Measurements from ENCODE around the gene CDC27.

DNA sequence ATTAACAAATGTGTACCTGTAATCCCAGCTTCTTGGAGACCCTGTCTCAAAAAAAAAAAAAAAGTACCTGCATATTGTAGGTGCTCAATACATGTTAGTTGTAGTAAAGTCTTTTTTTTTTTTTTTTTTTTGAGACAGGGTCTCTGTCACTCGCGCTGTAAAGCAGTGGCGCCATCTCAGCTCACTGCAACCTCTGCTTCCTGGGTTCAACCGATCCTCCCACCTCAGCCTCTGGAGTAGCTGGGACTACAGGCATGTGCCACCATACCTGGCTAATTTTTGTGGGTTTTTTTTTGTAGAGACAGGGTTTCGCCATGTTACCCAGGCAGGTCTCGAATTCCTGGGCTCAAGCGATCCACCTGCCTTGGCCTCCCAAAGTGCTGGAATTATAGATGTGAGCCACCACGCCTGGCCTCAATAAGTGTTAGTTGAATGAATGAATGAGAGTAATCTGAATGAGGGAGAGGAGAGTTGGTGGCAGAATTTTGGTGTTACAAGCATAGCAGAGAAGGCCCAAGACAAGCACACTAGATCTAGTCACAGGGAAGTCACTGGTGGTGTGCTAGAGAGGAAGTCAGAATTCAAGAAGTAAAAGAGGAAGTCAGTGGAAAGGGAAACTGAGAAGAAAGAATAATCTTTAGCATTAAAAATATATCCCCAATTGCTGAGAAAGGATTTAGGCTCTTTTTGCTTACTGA is 10.7 kb upstream of the CDC27 start:
- TF ChIP-seq, protein P1, sequence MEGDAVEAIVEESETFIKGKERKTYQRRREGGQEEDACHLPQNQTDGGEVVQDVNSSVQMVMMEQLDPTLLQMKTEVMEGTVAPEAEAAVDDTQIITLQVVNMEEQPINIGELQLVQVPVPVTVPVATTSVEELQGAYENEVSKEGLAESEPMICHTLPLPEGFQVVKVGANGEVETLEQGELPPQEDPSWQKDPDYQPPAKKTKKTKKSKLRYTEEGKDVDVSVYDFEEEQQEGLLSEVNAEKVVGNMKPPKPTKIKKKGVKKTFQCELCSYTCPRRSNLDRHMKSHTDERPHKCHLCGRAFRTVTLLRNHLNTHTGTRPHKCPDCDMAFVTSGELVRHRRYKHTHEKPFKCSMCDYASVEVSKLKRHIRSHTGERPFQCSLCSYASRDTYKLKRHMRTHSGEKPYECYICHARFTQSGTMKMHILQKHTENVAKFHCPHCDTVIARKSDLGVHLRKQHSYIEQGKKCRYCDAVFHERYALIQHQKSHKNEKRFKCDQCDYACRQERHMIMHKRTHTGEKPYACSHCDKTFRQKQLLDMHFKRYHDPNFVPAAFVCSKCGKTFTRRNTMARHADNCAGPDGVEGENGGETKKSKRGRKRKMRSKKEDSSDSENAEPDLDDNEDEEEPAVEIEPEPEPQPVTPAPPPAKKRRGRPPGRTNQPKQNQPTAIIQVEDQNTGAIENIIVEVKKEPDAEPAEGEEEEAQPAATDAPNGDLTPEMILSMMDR (IDR thresholded peaks at IDR 0.05), result no peak
- no peak for TF ChIP-seq EZH2 (IDR thresholded peaks at IDR 0.05; ENCODE audit: borderline replicate concordance, insufficient read depth, low read depth, low read length, poor library complexity, severe bottlenecking)

Data from B cell (primary cell).